ENCODE data around the gene WEE1.

Gene WEE1

GRCh38 chr11:9573052-9573774 lies at the start of gene WEE1:
WEE1 (plus strand) TSS chr11:9573670; CDS start chr11:9573934, 264 bp downstream.
- H3K4me3 ChIP-seq (ENCODE audit: low read depth, low read length) = peak within 1 kb of the TSS; percentile 71
- DNase-seq (ENCODE audit: low read depth, low spot score) = peak; percentile 99
- in situ Hi-C loops (cut with HindIII; ENCODE audit: low sequenced_read_pairs) = no loop called here
- TF ChIP-seq, protein P1, sequence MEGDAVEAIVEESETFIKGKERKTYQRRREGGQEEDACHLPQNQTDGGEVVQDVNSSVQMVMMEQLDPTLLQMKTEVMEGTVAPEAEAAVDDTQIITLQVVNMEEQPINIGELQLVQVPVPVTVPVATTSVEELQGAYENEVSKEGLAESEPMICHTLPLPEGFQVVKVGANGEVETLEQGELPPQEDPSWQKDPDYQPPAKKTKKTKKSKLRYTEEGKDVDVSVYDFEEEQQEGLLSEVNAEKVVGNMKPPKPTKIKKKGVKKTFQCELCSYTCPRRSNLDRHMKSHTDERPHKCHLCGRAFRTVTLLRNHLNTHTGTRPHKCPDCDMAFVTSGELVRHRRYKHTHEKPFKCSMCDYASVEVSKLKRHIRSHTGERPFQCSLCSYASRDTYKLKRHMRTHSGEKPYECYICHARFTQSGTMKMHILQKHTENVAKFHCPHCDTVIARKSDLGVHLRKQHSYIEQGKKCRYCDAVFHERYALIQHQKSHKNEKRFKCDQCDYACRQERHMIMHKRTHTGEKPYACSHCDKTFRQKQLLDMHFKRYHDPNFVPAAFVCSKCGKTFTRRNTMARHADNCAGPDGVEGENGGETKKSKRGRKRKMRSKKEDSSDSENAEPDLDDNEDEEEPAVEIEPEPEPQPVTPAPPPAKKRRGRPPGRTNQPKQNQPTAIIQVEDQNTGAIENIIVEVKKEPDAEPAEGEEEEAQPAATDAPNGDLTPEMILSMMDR (IDR thresholded peaks at IDR 0.05; ENCODE audit: low read depth, low read length) = no peak

DNA sequence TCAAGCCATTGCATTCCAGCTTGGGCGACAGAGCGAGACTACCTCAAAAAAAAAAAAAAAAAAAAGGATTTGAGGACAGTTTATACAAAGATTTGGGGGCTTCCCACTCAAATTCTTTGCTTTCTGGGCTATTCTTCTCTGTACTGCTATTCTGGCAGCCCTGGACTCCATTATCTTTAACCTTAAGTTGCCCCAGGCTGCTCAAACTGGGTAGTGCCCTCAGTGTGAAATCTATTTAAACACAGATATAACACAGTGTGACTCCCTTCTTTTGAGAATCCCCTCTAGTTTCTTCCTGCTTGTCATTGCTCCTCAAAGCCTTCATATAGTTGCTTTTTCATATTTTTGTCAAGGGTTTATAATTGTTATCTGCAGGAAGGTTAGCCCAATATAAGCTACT lies 49.5 kb upstream of the WEE1 start:
- in situ Hi-C loops (cut with HindIII; ENCODE audit: low sequenced_read_pairs) = no loop called here
- TF ChIP-seq, protein P1 (IDR thresholded peaks at IDR 0.05; ENCODE audit: low read depth, low read length) = no peak
- no peak overlapping the region for H3K4me3 ChIP-seq (ENCODE audit: low read depth, low read length)
- DNase-seq (ENCODE audit: low read depth, low spot score) = no peak

- in situ Hi-C loops (cut with HindIII; ENCODE audit: low sequenced_read_pairs) = no loop called here
- H3K4me3 ChIP-seq (ENCODE audit: low read depth, low read length) = no peak overlapping the region
- DNase-seq (ENCODE audit: low read depth, low spot score) = no peak
- TF ChIP-seq, protein P1 (IDR thresholded peaks at IDR 0.05; ENCODE audit: low read depth, low read length) = no peak
Observed at GRCh38 chr11:9525116-9525515, 48.4 kb upstream of the WEE1 start.

- in situ Hi-C loops (cut with HindIII; ENCODE audit: low sequenced_read_pairs) = no loop called here
- DNase-seq (ENCODE audit: low read depth, low spot score) = peak; percentile 90
Observed at GRCh38 chr11:9527481-9528135, 45.9 kb upstream of the WEE1 start.

DNA sequence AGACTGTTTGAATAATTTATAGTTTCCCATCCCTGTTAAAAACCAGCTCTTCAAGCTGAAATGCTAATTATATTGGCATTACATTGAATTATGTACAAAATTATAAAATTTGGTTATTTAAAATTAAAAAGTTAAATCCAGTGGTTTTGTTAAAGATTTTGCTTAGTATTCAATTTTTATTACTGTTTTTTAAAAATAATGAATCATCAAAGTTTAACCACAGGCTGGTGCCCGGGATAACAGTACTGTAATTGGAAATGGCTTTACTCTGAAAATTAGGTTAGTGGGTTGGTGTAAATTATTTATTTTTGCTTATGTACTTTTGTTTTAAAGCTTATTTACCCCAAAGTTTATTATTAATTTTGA lies 45.4 kb upstream of the WEE1 start:
- no peak overlapping the region for H3K4me3 ChIP-seq (ENCODE audit: low read depth, low read length)
- TF ChIP-seq, protein P1 (IDR thresholded peaks at IDR 0.05; ENCODE audit: low read depth, low read length) = no peak
- no peak for DNase-seq (ENCODE audit: low read depth, low spot score)
- in situ Hi-C loops (cut with HindIII; ENCODE audit: low sequenced_read_pairs) = no loop called here

More at GRCh38 chr11:9527481-9528135, 45.9 kb upstream of the WEE1 start:
- TF ChIP-seq, protein P1 (IDR thresholded peaks at IDR 0.05; ENCODE audit: low read depth, low read length) = no peak
- H3K4me3 ChIP-seq (ENCODE audit: low read depth, low read length) = no peak overlapping the region

DNA sequence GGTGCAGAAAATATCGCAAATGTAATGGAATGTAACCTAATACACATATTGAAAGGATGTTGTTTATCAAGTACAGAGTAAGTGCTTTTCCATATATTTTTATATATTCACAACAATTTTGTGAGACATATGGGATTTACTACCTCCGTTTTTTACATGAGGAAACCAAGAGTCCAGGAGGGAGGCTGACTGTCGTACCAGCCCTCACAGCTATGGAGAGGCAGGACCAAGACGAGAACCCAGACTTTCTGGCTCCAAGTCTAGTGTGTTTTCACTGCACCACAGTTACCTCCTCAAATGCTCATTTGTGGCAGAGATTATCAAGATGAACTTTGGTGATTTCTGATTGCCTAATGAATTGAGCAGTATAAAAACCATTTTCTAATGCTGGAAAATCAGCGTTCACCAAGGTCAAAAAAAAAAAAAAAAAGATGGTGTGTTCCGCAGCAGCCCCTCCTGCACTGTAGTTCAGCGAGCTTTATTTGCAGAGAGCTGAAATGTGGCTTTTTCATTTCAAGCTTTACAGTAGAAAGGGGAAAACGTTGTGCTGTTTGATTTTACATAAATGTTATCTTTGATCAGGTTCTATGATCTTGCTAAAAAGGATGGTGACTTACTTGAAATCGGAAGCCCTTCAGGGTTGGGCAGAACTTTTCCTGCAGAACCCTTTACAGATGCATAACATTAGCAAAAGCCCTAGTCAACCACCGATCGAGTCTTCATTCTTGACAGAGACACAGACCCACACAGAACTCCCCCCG lies 44.7 kb upstream of the WEE1 start:
- H3K4me3 ChIP-seq (ENCODE audit: low read depth, low read length) = no peak overlapping the region
- no peak for DNase-seq (ENCODE audit: low read depth, low spot score)
- TF ChIP-seq, protein P1 (IDR thresholded peaks at IDR 0.05; ENCODE audit: low read depth, low read length) = no peak
- in situ Hi-C loops (cut with HindIII; ENCODE audit: low sequenced_read_pairs) = no loop called here

All from astrocyte of the spinal cord (primary cell).